ENCODE results near the gene SPAG16. TPM values are rescaled to one million over a fixed set of nuclear protein-coding genes. Genes with fewer than 3 reads are reported as not detected.

SPAG16 gene
- total and polyA plus RNA-seq, 10 donors: 9.0 to 19.7 (median 12.2) TPM

DNA sequence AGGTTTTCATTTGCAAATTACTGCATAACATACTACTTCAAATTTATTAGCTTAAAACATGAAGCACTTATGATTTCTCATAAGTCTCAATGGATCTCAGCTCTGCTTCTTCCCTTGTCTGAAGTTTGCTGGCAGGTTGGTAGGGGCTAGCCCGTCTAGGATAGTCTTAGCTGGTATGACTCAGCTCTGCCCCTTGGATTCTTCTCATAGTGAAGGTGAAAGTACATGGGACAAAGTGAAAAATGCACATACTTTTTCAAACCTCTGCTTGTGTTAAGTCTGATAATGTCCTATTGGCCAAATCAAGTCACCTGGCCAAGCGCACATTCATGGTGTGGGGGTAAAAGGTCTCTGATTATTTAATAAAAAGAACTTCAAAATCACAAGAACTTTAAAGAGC, 941.8 kb downstream of the SPAG16 start:
- Histone ChIP-seq H3K4me1 (no peaks in the 10 kb centered on the region), H3K36me3 (no peaks in the 10 kb centered on the region), H3K9me3 (no peaks in the 10 kb centered on the region), H3K27me3 (replicated peaks in 1 of 7) (no peaks in the 10 kb centered on the region), H3K27ac (no peak overlapping the region), H3K4me3 (no peak overlapping the region)
- DNase-seq: no peak
- TF ChIP-seq, protein P1, sequence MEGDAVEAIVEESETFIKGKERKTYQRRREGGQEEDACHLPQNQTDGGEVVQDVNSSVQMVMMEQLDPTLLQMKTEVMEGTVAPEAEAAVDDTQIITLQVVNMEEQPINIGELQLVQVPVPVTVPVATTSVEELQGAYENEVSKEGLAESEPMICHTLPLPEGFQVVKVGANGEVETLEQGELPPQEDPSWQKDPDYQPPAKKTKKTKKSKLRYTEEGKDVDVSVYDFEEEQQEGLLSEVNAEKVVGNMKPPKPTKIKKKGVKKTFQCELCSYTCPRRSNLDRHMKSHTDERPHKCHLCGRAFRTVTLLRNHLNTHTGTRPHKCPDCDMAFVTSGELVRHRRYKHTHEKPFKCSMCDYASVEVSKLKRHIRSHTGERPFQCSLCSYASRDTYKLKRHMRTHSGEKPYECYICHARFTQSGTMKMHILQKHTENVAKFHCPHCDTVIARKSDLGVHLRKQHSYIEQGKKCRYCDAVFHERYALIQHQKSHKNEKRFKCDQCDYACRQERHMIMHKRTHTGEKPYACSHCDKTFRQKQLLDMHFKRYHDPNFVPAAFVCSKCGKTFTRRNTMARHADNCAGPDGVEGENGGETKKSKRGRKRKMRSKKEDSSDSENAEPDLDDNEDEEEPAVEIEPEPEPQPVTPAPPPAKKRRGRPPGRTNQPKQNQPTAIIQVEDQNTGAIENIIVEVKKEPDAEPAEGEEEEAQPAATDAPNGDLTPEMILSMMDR (IDR thresholded peaks at IDR 0.05 in 8 of 11, conservative IDR thresholded peaks at IDR 0.05 in 3 of 11): no peak
- TF ChIP-seq POLR2A (IDR thresholded peaks at IDR 0.05): no peak
- TF ChIP-seq POLR2AphosphoS5 (IDR thresholded peaks at IDR 0.05): no peak
- WGBS, 5 donors: 75 to 94% (median 81%) methylated on average over 2 of the region's 2 CpGs
- intact Hi-C loops (cut with DNase I; ENCODE audit: low total_unique reads): no loop called here

DNA sequence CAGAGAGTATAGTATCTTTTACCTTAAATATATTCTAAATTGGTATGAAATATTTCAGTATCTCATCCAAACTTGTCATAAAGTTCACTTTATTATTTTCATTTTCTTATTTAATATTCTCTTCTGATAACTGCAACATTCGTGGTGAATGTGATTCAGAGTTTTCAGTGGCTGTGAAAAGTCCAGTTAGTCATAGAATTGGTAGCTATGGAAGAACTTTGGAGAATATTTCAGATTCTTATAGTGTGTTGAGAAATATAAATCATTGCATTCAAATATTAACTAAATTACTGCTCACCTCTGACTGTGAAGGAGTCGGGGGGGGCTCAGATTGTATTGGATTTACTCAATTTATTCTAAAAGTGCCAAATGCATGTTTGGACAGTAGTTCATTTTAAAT, 948.0 kb downstream of the SPAG16 start:
- no peaks in the 10 kb centered on the region for H3K27me3 ChIP-seq (replicated peaks in 1 of 7)
- no peak for TF ChIP-seq POLR2A (IDR thresholded peaks at IDR 0.05)
- TF ChIP-seq POLR2AphosphoS5 (IDR thresholded peaks at IDR 0.05): no peak
- TF ChIP-seq, protein P1 (IDR thresholded peaks at IDR 0.05 in 8 of 11, conservative IDR thresholded peaks at IDR 0.05 in 3 of 11): no peak
- DNase-seq: no peak
- no peaks in the 10 kb centered on the region for H3K4me1 ChIP-seq
- no peak overlapping the region for H3K4me3 ChIP-seq
- peaks cover 0 to 4% (median 0%) of the 10 kb centered on the region in 8 donors for H3K9me3 ChIP-seq
- no peaks in the 10 kb centered on the region for H3K36me3 ChIP-seq
- 54 to 62% (median 61%) methylated on average over 2 of the region's 2 CpGs for WGBS, 5 donors
- intact Hi-C loops (cut with DNase I; ENCODE audit: low total_unique reads): no loop called here
- no peak overlapping the region for H3K27ac ChIP-seq

DNA sequence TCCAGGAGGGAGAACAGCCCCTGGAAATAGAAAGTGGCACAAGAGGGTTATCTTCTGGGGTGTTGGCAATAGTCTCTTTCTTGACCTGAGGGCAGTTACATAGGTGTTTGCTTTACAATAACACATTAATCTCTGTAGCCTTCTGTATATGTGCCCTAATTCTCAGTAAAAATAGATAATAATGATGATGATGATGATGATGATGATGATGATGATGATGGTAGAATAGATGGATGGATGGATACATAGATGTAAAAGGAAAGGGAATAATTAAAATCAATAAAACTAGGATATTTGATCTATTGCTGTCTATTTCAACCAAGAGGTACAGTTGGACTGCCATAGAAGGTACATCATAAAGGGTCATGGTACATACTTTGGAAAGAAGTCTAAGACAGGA, 948.9 kb downstream of the SPAG16 start:
- DNase-seq: no peak
- H3K4me1 ChIP-seq: no peaks in the 10 kb centered on the region
- no peaks in the 10 kb centered on the region for H3K36me3 ChIP-seq

DNA sequence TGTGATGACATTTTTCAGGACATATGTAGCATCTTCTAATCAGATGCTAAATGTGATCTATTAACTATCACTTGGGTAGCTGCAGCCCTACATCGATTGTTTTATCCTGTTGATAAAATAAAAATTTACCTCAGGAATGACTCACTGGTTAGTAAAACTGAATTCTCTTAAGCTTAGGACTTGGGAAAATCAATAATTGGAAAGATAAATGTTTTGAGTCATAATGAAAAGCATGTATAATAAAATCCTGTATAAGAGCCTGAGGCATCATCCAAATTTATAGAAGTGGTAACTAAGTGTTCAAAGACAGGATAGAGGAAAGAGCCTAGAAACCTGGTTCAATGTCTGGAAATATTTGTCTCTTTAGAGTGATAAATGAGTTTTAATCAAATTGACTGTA, 958.5 kb downstream of the SPAG16 start:
- WGBS, 5 donors: 81 to 85% (median 84%) methylated on average over 1 of the region's 1 CpG
- intact Hi-C loops (cut with DNase I; ENCODE audit: low total_unique reads): no loop called here
- Histone ChIP-seq H3K4me1 (no peaks in the 10 kb centered on the region), H3K27me3 (replicated peaks in 1 of 7) (no peaks in the 10 kb centered on the region), H3K36me3 (no peaks in the 10 kb centered on the region), H3K9me3 (no peaks in the 10 kb centered on the region), H3K27ac (no peak overlapping the region), H3K4me3 (no peak overlapping the region)
- no peak for DNase-seq
- TF ChIP-seq POLR2AphosphoS5 (IDR thresholded peaks at IDR 0.05) (no peak), POLR2A (IDR thresholded peaks at IDR 0.05) (no peak)
- TF ChIP-seq, protein P1 (IDR thresholded peaks at IDR 0.05 in 8 of 11, conservative IDR thresholded peaks at IDR 0.05 in 3 of 11): no peak

More for the DNA sequence above, 948.9 kb downstream of the SPAG16 start:
- intact Hi-C loops (cut with DNase I; ENCODE audit: low total_unique reads): no loop called here
- Histone ChIP-seq H3K4me3 (no peak overlapping the region), H3K27ac (no peak overlapping the region), H3K9me3 (peaks cover 0 to 4% (median 0%) of the 10 kb centered on the region in 8 donors), H3K27me3 (replicated peaks in 1 of 7) (no peaks in the 10 kb centered on the region)
- TF ChIP-seq POLR2A (IDR thresholded peaks at IDR 0.05) (no peak), POLR2AphosphoS5 (IDR thresholded peaks at IDR 0.05) (no peak)
- TF ChIP-seq, protein P1 (IDR thresholded peaks at IDR 0.05 in 8 of 11, conservative IDR thresholded peaks at IDR 0.05 in 3 of 11): no peak

Data from spleen (tissue), 11 donors.